Thyroid gland (tissue), 4 donors: ENCODE measurements around the gene ZFAND3. TPM values are rescaled to one million over a fixed set of nuclear protein-coding genes. Genes with fewer than 3 reads are reported as not detected.

ENCODE experiments used
- DNase-seq, 2 donors: peaks; one replicate each; pipeline ENCODE4 v3.0.0-alpha.2; 2019
- H3K27ac ChIP-seq, 3 donors: fragments of 200-600 bp; sonication (generic); 1 replicate in 2 of 3; 2 replicates in 1 of 3; pipeline ENCODE4 v1.5.1; 2016 to 2019; ENCODE audit warnings: mild to moderate bottlenecking in 1 of 3, moderate library complexity in 1 of 3
- H3K27me3 ChIP-seq: fragments of 200-600 bp; sonication (generic); one replicate; pipeline ENCODE4 v1.5.1; 2019
- H3K36me3 ChIP-seq, 2 donors: fragments of 200-600 bp; sonication (generic); one replicate each; pipeline ENCODE4 v1.5.1; 2016 to 2019
- H3K4me1 ChIP-seq, 2 donors: fragments of 200-600 bp; sonication (generic); one replicate each; pipeline ENCODE4 v1.5.1; 2017 to 2019
- H3K4me3 ChIP-seq, 3 donors: fragments of 200-600 bp; sonication (generic); replicated peaks in 1 of 3; 1 replicate in 2 of 3; 2 replicates in 1 of 3; pipeline ENCODE4 v1.5.1; 2016; ENCODE audit warnings: mild to moderate bottlenecking in 1 of 3
- H3K9me3 ChIP-seq: fragments of 200-600 bp; sonication (generic); one replicate; pipeline ENCODE4 v1.5.1; 2017
- CTCF ChIP-seq, 6 experiments: fragments of 200-600 bp in 3 of 6; fragments of 450-650 bp in 3 of 6; sonication (generic) in 3 of 6; IDR thresholded peaks; one replicate each; pipeline ENCODE4 v1.5.1; 2016 to 2019; ENCODE audit warnings: antibody characterized with exemption in 6 of 6, mild to moderate bottlenecking in 2 of 6, inconsistent platforms in 1 of 6, moderate library complexity in 1 of 6
- POLR2A ChIP-seq, 2 donors: fragments of 450-650 bp; IDR thresholded peaks; one replicate each; pipeline ENCODE4 v1.6.1; 2017; ENCODE audit warnings: antibody characterized with exemption in 2 of 2, mild to moderate bottlenecking in 2 of 2, moderate library complexity in 1 of 2
- WGBS, 2 donors: methylation state at CpG; one replicate each; pipeline ENCODE4 v1.1.5; 2017; 5-methylcytosine and 5-hydroxymethylcytosine counted together
- intact Hi-C: fragments of 100-400 bp; cut with DNase I; formaldehyde crosslinking; loops from one replicate; pipeline ENCODE4 v1.15.1; 2023
- total RNA-seq, 4 donors: library from RNA; depleted of rRNA; stranded (reverse); fragments of >200 nt; gene quantifications; one replicate each; pipeline ENCODE4 v1.2.3, GENCODE V29; 2016

ZFAND3 gene
- total RNA-seq, 4 donors from 2014 or later = 41.3 to 57.7 (median 55.9) TPM

DNA sequence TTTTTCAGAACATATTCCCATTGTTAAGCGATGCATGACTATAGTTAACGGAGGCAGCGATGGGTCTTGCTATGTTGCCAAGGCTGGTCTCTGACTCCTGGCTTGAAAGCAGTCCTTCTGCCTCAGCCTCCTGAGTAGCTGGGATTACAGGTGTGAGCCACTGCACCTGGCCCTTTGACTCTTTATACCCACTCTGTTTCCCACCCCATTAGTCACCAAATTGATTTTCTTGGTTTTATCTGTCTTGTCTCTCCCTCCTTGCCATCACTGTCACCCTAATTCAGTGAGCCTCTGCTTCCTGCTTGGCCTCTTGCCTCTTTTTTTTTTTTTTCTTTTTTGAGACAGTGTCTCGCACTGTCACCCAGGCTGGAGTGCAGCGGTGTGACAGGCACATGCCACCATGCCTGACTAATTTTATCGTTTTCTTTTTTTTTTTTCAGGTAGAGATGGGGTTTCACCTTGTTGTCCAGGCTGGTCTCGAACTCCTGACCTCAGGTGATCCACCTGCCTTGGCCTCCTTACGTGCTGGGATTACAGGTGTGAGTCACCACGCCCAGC, 31.3 kb downstream of the ZFAND3 start:
- no peak overlapping the region for H3K27ac ChIP-seq
- no peaks in the 10 kb centered on the region for H3K9me3 ChIP-seq
- WGBS, 2 donors = 85 to 90% methylated on average over 9 of the region's 9 CpGs

DNA sequence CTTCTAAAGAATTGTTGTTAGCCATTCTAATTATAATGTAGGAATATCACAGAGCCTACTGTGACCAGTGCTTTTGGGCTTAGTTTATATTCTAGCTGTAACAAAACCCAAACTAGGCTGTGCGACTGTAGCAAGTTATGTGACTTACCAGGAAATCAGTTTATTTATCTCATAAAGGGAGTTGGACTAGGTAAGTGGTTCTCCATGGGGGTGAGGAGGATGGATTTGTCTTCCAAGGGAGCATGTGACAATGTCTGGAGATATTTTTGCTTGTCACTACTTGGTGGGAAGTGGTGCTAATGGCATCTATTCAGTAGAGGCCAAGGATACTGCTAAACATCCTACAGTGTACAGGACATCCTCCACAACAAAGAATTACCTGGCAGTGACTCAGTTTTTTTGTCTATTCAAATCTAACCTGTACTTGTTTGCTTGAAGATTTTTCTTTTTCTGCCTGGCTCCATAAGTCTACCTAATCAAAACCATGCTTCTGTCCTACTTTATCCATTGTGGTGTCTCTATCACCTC, 32.5 kb downstream of the ZFAND3 start:
- no peaks in the 10 kb centered on the region for H3K36me3 ChIP-seq

More for the DNA sequence above, 31.3 kb downstream of the ZFAND3 start:
- no peak for DNase-seq
- TF ChIP-seq POLR2A (IDR thresholded peaks at IDR 0.05) = no peak
- TF ChIP-seq CTCF (IDR thresholded peaks at IDR 0.05) = no peak
- Histone ChIP-seq H3K36me3 (no peaks in the 10 kb centered on the region), H3K4me3 (no peak overlapping the region), H3K27me3 (no peaks in the 10 kb centered on the region), H3K4me1 (peaks cover 29 to 45% of the 10 kb centered on the region in 2 donors)
- intact Hi-C loops = no loop called here

DNA sequence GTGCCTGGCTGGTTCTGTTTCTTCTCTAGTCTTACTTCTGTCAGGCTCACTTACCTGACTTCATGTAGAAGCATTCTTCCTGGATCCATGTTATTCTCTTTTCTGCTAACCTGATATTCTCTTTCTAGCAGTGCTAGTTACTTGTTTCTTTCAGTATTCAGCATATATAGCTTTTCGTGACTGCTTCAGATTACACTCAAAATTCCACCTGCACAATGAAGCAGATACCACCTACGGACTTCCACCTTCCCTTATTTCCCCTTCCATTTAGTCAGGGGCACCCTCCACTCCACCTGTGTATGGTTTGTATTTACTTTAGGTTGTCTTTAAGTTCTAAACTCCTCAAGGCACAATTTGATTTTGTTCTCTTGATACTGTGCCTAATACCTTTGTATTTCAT, 36.8 kb downstream of the ZFAND3 start:
- 34 to 44% methylated on average over 2 of the region's 2 CpGs for WGBS, 2 donors
- H3K36me3 ChIP-seq = no peaks in the 10 kb centered on the region
- H3K4me3 ChIP-seq = no peak overlapping the region
- H3K4me1 ChIP-seq = peaks cover 28 to 36% of the 10 kb centered on the region in 2 donors
- TF ChIP-seq POLR2A (IDR thresholded peaks at IDR 0.05) = no peak
- no peak for TF ChIP-seq CTCF (IDR thresholded peaks at IDR 0.05)
- peak overlapping the region in 1 of 3 donors; percentile 12 for H3K27ac ChIP-seq
- no peak for DNase-seq
- H3K27me3 ChIP-seq = no peaks in the 10 kb centered on the region
- intact Hi-C loops = no loop called here
- H3K9me3 ChIP-seq = no peaks in the 10 kb centered on the region

More for the DNA sequence above, 32.5 kb downstream of the ZFAND3 start:
- no peak for TF ChIP-seq POLR2A (IDR thresholded peaks at IDR 0.05)
- TF ChIP-seq CTCF (IDR thresholded peaks at IDR 0.05) = no peak
- Histone ChIP-seq H3K27me3 (no peaks in the 10 kb centered on the region), H3K27ac (no peak overlapping the region), H3K9me3 (no peaks in the 10 kb centered on the region), H3K4me1 (peaks cover 31 to 47% of the 10 kb centered on the region in 2 donors), H3K4me3 (no peak overlapping the region)
- DNase-seq = no peak
- intact Hi-C loops = no loop called here
- 93 to 96% methylated on average over 1 of the region's 1 CpG for WGBS, 2 donors

DNA sequence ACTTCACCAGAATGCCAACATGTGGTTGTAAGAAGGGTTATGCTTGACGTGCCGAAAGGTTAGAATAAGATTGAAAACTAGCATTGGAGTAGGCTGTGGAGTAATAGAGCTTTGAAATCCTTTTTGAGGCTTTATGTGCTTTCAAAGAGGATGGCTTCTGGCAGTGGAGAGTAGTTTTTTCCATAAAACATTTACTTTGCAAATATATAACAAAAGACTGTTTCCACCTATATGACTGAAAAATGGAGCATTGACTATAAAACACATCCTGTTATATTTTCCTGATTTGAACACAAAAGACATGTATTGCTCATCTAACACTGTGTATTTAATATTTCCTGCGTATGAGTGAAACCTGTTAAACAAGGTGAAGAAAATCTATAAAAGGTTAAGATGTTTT, 38.8 kb downstream of the ZFAND3 start:
- H3K9me3 ChIP-seq = no peaks in the 10 kb centered on the region
- 91 to 93% methylated on average over 3 of the region's 3 CpGs for WGBS, 2 donors
- intact Hi-C loops = no loop called here
- TF ChIP-seq CTCF (IDR thresholded peaks at IDR 0.05) (no peak), POLR2A (IDR thresholded peaks at IDR 0.05) (no peak)
- no peak for DNase-seq
- no peaks in the 10 kb centered on the region for H3K36me3 ChIP-seq
- H3K27ac ChIP-seq = no peak overlapping the region
- peaks cover 30 to 38% of the 10 kb centered on the region in 2 donors for H3K4me1 ChIP-seq
- no peaks in the 10 kb centered on the region for H3K27me3 ChIP-seq
- H3K4me3 ChIP-seq = no peak overlapping the region

DNA sequence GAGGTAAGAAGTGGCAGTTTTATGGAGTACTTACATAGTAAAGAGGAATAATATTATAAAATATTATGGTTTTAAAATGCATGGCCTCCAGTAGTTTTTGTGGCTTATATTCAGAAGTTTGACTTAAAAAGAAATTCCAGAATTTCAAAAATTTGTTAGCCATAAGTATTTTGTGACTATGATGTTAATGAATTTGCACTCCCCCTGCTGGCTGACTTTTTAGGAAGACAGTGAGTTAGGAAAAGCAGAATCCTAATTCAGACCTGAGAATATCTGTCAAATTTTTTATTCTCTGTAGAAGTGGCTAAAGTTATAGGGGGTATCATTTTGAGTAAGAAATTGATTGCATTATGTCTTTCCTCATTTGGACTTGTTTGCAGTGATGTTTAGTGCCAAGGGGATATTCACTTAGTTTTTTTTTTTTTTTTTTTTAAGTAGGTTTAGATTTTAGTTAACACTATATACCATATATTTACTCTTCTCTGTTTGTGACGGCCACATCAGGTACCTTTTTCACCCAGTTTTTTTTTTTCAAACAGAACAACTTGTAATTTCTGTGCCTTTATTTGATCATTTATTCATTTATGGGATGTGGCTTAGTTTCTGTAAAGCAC, 40.8 kb downstream of the ZFAND3 start:
- no peak for TF ChIP-seq POLR2A (IDR thresholded peaks at IDR 0.05)
- TF ChIP-seq CTCF (IDR thresholded peaks at IDR 0.05) = peak; percentile 8 to 60 (median 41)
- Histone ChIP-seq H3K4me1 (peaks cover 30 to 38% of the 10 kb centered on the region in 2 donors), H3K27me3 (no peaks in the 10 kb centered on the region), H3K27ac (no peak overlapping the region), H3K9me3 (no peaks in the 10 kb centered on the region), H3K4me3 (no peak overlapping the region), H3K36me3 (no peaks in the 10 kb centered on the region)
- 90 to 91% methylated on average over 1 of the region's 1 CpG for WGBS, 2 donors
- DNase-seq = peak in 1 of 2 donors; percentile 24
- intact Hi-C loops = no loop called here
